Prostate gland (tissue), 2 donors: ENCODE results near the gene KDM4D. TPM values are rescaled to one million over a fixed set of nuclear protein-coding genes. Genes with fewer than 3 reads are reported as not detected.

Experiments
- DNase-seq: peaks from one replicate; pipeline ENCODE4 v3.0.0-alpha.2; 2019; ENCODE audit warnings: low spot score
- H3K27ac ChIP-seq, 2 donors: fragments of 200-600 bp; sonication (generic); 2 replicates each; pipeline ENCODE4 v1.5.1; 2017 to 2019
- H3K27me3 ChIP-seq: fragments of 200-600 bp; sonication (generic); replicated peaks from 2 replicates; pipeline ENCODE4 v1.5.1; 2019; ENCODE audit not compliant: insufficient read depth
- H3K36me3 ChIP-seq, 2 donors: fragments of 200-600 bp; sonication (generic); 1 replicate in 1 of 2; 2 replicates in 1 of 2; pipeline versions ENCODE4 v1.5.1 to v1.8.1; 2017 to 2019
- H3K4me1 ChIP-seq: fragments of 200-600 bp; sonication (generic); replicated peaks from 2 replicates; pipeline ENCODE4 v1.5.1; 2019
- H3K4me3 ChIP-seq, 2 donors: fragments of 200-600 bp; sonication (generic); 2 replicates each; pipeline ENCODE4 v1.5.1; 2017 to 2019
- H3K9me3 ChIP-seq: fragments of 200-600 bp; sonication (generic); 2 replicates; pipeline ENCODE4 v1.5.1; 2017
- CTCF ChIP-seq, 4 experiments: fragments of 200-600 bp in 2 of 4; fragments of 450-650 bp in 2 of 4; sonication (generic) in 2 of 4; IDR thresholded peaks; 1 replicate in 3 of 4; 2 replicates in 1 of 4; pipeline ENCODE4 v1.5.1; 2016 to 2019; ENCODE audit warnings: antibody characterized with exemption in 4 of 4, mild to moderate bottlenecking in 2 of 4, moderate library complexity in 2 of 4
- POLR2A ChIP-seq: fragments of 450-650 bp; IDR thresholded peaks from one replicate; pipeline ENCODE4 v1.6.1; 2016; ENCODE audit warnings: antibody characterized with exemption, mild to moderate bottlenecking
- POLR2AphosphoS5 ChIP-seq: sonication (generic); formaldehyde crosslinking; IDR thresholded peaks from one replicate; pipeline ENCODE4 v1.6.1; 2017; ENCODE audit warnings: antibody characterized with exemption
- WGBS: methylation state at CpG from one replicate; pipeline ENCODE4 v1.1.5; 2018; 5-methylcytosine and 5-hydroxymethylcytosine counted together
- intact Hi-C: fragments of 100-400 bp; cut with DNase I; formaldehyde crosslinking; loops from one replicate; pipeline ENCODE4 v1.14.2; 2022
- total RNA-seq, 2 donors: library from RNA; depleted of rRNA; stranded (reverse); fragments of >200 nt; gene quantifications; one replicate each; pipeline ENCODE4 v1.1.0, GENCODE V29; 2016

KDM4D gene
- total RNA-seq, 2 donors from 2014 or later: 2.6 to 9.9 TPM

- no peaks in the 10 kb centered on the region for H3K4me1 ChIP-seq
- TF ChIP-seq POLR2AphosphoS5 (no peak), CTCF (IDR thresholded peaks at IDR 0.05) (no peak), POLR2A (no peak)
These were observed 26.7 kb upstream of the KDM4D start for GRCh38 chr11:94946812-94947211.

GRCh38 chr11:94948070-94948617, 25.4 kb upstream of the KDM4D start:
- 52% methylated on average over 4 of the region's 4 CpGs for WGBS
- no peaks in the 10 kb centered on the region for H3K36me3 ChIP-seq
- H3K27me3 ChIP-seq: no peaks in the 10 kb centered on the region
- no peak for DNase-seq
- TF ChIP-seq CTCF (IDR thresholded peaks at IDR 0.05) (no peak), POLR2A (no peak), POLR2AphosphoS5 (no peak)
- H3K27ac ChIP-seq: no peak overlapping the region
- H3K9me3 ChIP-seq: no peaks in the 10 kb centered on the region
- no peak overlapping the region for H3K4me3 ChIP-seq
- H3K4me1 ChIP-seq: no peaks in the 10 kb centered on the region
- intact Hi-C loops: no loop called here

More at GRCh38 chr11:94946812-94947211, 26.7 kb upstream of the KDM4D start:
- H3K36me3 ChIP-seq: no peaks in the 10 kb centered on the region
- intact Hi-C loops: no loop called here
- no peak for DNase-seq
- no peak overlapping the region for H3K27ac ChIP-seq
- no peak overlapping the region for H3K4me3 ChIP-seq
- WGBS: 81% methylated on average over 4 of the region's 4 CpGs
- no peaks in the 10 kb centered on the region for H3K9me3 ChIP-seq
- no peaks in the 10 kb centered on the region for H3K27me3 ChIP-seq

GRCh38 chr11:94954753-94955152, 18.8 kb upstream of the KDM4D start:
- 100% methylated on average over 1 of the region's 1 CpG for WGBS
- H3K4me3 ChIP-seq: no peak overlapping the region
- no peaks in the 10 kb centered on the region for H3K9me3 ChIP-seq

GRCh38 chr11:94956963-94957362, 16.5 kb upstream of the KDM4D start:
- Histone ChIP-seq H3K27me3 (no peaks in the 10 kb centered on the region), H3K4me1 (no peaks in the 10 kb centered on the region), H3K27ac (no peak overlapping the region), H3K4me3 (no peak overlapping the region), H3K9me3 (no peaks in the 10 kb centered on the region), H3K36me3 (no peaks in the 10 kb centered on the region)
- TF ChIP-seq POLR2AphosphoS5: no peak
- TF ChIP-seq CTCF (IDR thresholded peaks at IDR 0.05): no peak
- TF ChIP-seq POLR2A: no peak
- intact Hi-C loops: no loop called here
- 49% methylated on average over 4 of the region's 4 CpGs for WGBS
- DNase-seq: no peak

More at GRCh38 chr11:94954753-94955152, 18.8 kb upstream of the KDM4D start:
- no peaks in the 10 kb centered on the region for H3K36me3 ChIP-seq
- DNase-seq: no peak
- H3K27me3 ChIP-seq: no peaks in the 10 kb centered on the region
- intact Hi-C loops: no loop called here
- H3K27ac ChIP-seq: no peak overlapping the region
- TF ChIP-seq POLR2AphosphoS5 (no peak), CTCF (IDR thresholded peaks at IDR 0.05) (no peak), POLR2A (no peak)
- no peaks in the 10 kb centered on the region for H3K4me1 ChIP-seq

GRCh38 chr11:94958121-94958696, 15.3 kb upstream of the KDM4D start:
- no peak for DNase-seq
- no peaks in the 10 kb centered on the region for H3K27me3 ChIP-seq
- H3K36me3 ChIP-seq: no peaks in the 10 kb centered on the region
- no peak overlapping the region for H3K27ac ChIP-seq
- 38% methylated on average over 2 of the region's 2 CpGs for WGBS
- H3K4me1 ChIP-seq: no peaks in the 10 kb centered on the region
- no peak overlapping the region for H3K4me3 ChIP-seq
- intact Hi-C loops: no loop called here
- TF ChIP-seq POLR2A (no peak), CTCF (IDR thresholded peaks at IDR 0.05) (no peak), POLR2AphosphoS5 (no peak)
- no peaks in the 10 kb centered on the region for H3K9me3 ChIP-seq
